ENCODE results near the gene KLHDC10. TPM values are rescaled to one million over a fixed set of nuclear protein-coding genes. Genes with fewer than 3 reads are reported as not detected.

Gene KLHDC10
- polyA plus RNA-seq, 1 donor from 2014 or later = 59.1 TPM

- H3K36me3 ChIP-seq (ENCODE audit: insufficient read depth, low read length) = peaks cover 20% of the 10 kb centered on the region
These were observed 57.5 kb downstream of the KLHDC10 start for GRCh38 chr7:130127821-130128317.

GRCh38 chr7:130129011-130129411 is 58.7 kb downstream of the KLHDC10 start:
- no peak overlapping the region for H3K4me3 ChIP-seq (ENCODE audit: low read length)
- TF ChIP-seq TAF1 (IDR thresholded peaks at IDR 0.05; ENCODE audit: low read depth) (no peak), MXI1 (conservative IDR thresholded peaks at IDR 0.05; ENCODE audit: poor library complexity, severe bottlenecking) (no peak), REST (IDR thresholded peaks at IDR 0.05; ENCODE audit: borderline replicate concordance) (no peak), SMC3 (conservative IDR thresholded peaks at IDR 0.05; ENCODE audit: poor library complexity) (no peak), CTCF (IDR thresholded peaks at IDR 0.05; ENCODE audit: poor library complexity, severe bottlenecking) (no peak), EP300 (conservative IDR thresholded peaks at IDR 0.05; ENCODE audit: poor library complexity, severe bottlenecking) (no peak), POLR2AphosphoS5 (IDR thresholded peaks at IDR 0.05) (no peak)

More at GRCh38 chr7:130127821-130128317, 57.5 kb downstream of the KLHDC10 start:
- no peaks in the 10 kb centered on the region for H3K27me3 ChIP-seq (ENCODE audit: insufficient read depth, low read depth, low read length)
- no peak overlapping the region for H3K4me2 ChIP-seq (ENCODE audit: low read length)
- no peaks in the 10 kb centered on the region for H3K9me2 ChIP-seq (ENCODE audit: insufficient read depth, low read length)
- H2AFZ ChIP-seq (ENCODE audit: low read depth, low read length) = no peak overlapping the region
- no peaks in the 10 kb centered on the region for H3K79me2 ChIP-seq (replicated peaks; ENCODE audit: insufficient read depth, low read length)
- H4K20me1 ChIP-seq (ENCODE audit: insufficient read depth) = no peaks in the 10 kb centered on the region
- H3K9ac ChIP-seq (ENCODE audit: low read length) = no peak overlapping the region
- H3K4me3 ChIP-seq (ENCODE audit: low read length) = no peak overlapping the region
- no peaks in the 10 kb centered on the region for H3F3A ChIP-seq (ENCODE audit: insufficient read depth, low read length, poor library complexity, severe bottlenecking)
- TF ChIP-seq MXI1 (conservative IDR thresholded peaks at IDR 0.05; ENCODE audit: poor library complexity, severe bottlenecking) (no peak), EP300 (conservative IDR thresholded peaks at IDR 0.05; ENCODE audit: poor library complexity, severe bottlenecking) (no peak), CTCF (IDR thresholded peaks at IDR 0.05; ENCODE audit: poor library complexity, severe bottlenecking) (no peak), POLR2AphosphoS5 (IDR thresholded peaks at IDR 0.05) (no peak), RAD21 (conservative IDR thresholded peaks at IDR 0.05) (no peak), REST (IDR thresholded peaks at IDR 0.05; ENCODE audit: borderline replicate concordance) (no peak)
- H3K27ac ChIP-seq (ENCODE audit: low read length) = no peak overlapping the region
- no peaks in the 10 kb centered on the region for H3K9me3 ChIP-seq (ENCODE audit: low read length)

More at GRCh38 chr7:130129011-130129411, 58.7 kb downstream of the KLHDC10 start:
- Histone ChIP-seq H2AFZ (ENCODE audit: low read depth, low read length) (no peak overlapping the region), H3F3A (ENCODE audit: insufficient read depth, low read length, poor library complexity, severe bottlenecking) (no peaks in the 10 kb centered on the region), H3K79me2 (replicated peaks; ENCODE audit: insufficient read depth, low read length) (no peaks in the 10 kb centered on the region), H4K20me1 (ENCODE audit: insufficient read depth) (no peaks in the 10 kb centered on the region), H3K27ac (ENCODE audit: low read length) (no peak overlapping the region), H3K27me3 (ENCODE audit: insufficient read depth, low read depth, low read length) (no peaks in the 10 kb centered on the region), H3K4me2 (ENCODE audit: low read length) (no peak overlapping the region), H3K9me3 (ENCODE audit: low read length) (no peaks in the 10 kb centered on the region), H3K36me3 (ENCODE audit: insufficient read depth, low read length) (peaks cover 23% of the 10 kb centered on the region), H3K9me2 (ENCODE audit: insufficient read depth, low read length) (no peaks in the 10 kb centered on the region), H3K9ac (ENCODE audit: low read length) (no peak overlapping the region)
